Renal cortical epithelial cell (primary cell): ENCODE results near the gene SLC22A14. TPM values are rescaled to one million over a fixed set of nuclear protein-coding genes. Genes with fewer than 3 reads are reported as not detected.
"Not testable (repeated sequence)": the region's sequence is repeated elsewhere in the genome, so short reads cannot be mapped to it uniquely, and the experiment has no call there.

Source experiments
- DNase-seq: peaks from one replicate; pipeline ENCODE4 v3.0.0-alpha.2; 2011; ENCODE audit warnings: low read depth
- total RNA-seq: library from RNA; depleted of rRNA; stranded (reverse); fragments of >200 nt; gene quantifications from 2 replicates; pipeline ENCODE4 v1.2.3, GENCODE V29; 2014

SLC22A14 gene
- total RNA-seq, 1 donor from 2014 or later: 0.45 TPM

GRCh38 chr3:38313695-38314094 is 31.6 kb downstream of the SLC22A14 start:
- DNase-seq: no peak

GRCh38 chr3:38314112-38314763 is 32.1 kb downstream of the SLC22A14 start:
- DNase-seq: no peak

GRCh38 chr3:38314764-38315487 is 32.8 kb downstream of the SLC22A14 start:
- no peak for DNase-seq

- no peak for DNase-seq
Observed at GRCh38 chr3:38315488-38316230, 33.6 kb downstream of the SLC22A14 start.

GRCh38 chr3:38316356-38317191 is 34.5 kb downstream of the SLC22A14 start:
- DNase-seq: no peak

GRCh38 chr3:38317192-38317759 is 35.2 kb downstream of the SLC22A14 start:
- DNase-seq: peak; percentile 10

GRCh38 chr3:38318766-38319671 is 36.9 kb downstream of the SLC22A14 start:
- DNase-seq: no peak

- DNase-seq: not testable (repeated sequence)
Observed at GRCh38 chr3:38320638-38321037, 38.5 kb downstream of the SLC22A14 start.

GRCh38 chr3:38323060-38323459 is 41.0 kb downstream of the SLC22A14 start:
- no peak for DNase-seq

- no peak for DNase-seq
Observed at GRCh38 chr3:38325256-38325655, 43.2 kb downstream of the SLC22A14 start.

- DNase-seq: peak; percentile 76
Observed at GRCh38 chr3:38327335-38328009, 45.4 kb downstream of the SLC22A14 start.

GRCh38 chr3:38331257-38332022 is 49.3 kb downstream of the SLC22A14 start:
- no peak for DNase-seq

- DNase-seq: no peak
Observed at GRCh38 chr3:38332201-38332600, 50.1 kb downstream of the SLC22A14 start.

- peak; percentile 63 for DNase-seq
Observed at GRCh38 chr3:38334142-38335055, 52.3 kb downstream of the SLC22A14 start.

- DNase-seq: no peak
Observed at GRCh38 chr3:38335263-38335662, 53.2 kb downstream of the SLC22A14 start.

GRCh38 chr3:38337703-38338102 is 55.6 kb downstream of the SLC22A14 start:
- DNase-seq: no peak

GRCh38 chr3:38343797-38344594 is 61.9 kb downstream of the SLC22A14 start:
- no peak for DNase-seq
